NT2/D1 (cell line): ENCODE measurements around the gene UNC45A.

Experiments
- SUZ12 ChIP-seq: IDR thresholded peaks from 2 replicates; pipeline ENCODE4 v1.6.1; 2011; ENCODE audit not compliant: insufficient read length, insufficient read depth; ENCODE audit errors: extremely low read depth
- ZNF274 ChIP-seq: IDR thresholded peaks from 2 replicates; pipeline ENCODE4 v1.6.1; 2011; ENCODE audit warnings: mild to moderate bottlenecking, low read depth, low read length

GRCh38 chr15:90959028-90959595 lies 24.0 kb downstream of the UNC45A start:
- TF ChIP-seq ZNF274, result no peak
- TF ChIP-seq SUZ12, result no peak
